Astrocyte of the hippocampus (primary cell): Measurements from ENCODE around the gene HPN.
"Not testable (repeated sequence)": the region's sequence is repeated elsewhere in the genome, so short reads cannot be mapped to it uniquely, and the experiment has no call there.

Experiments used
- DNase-seq: peaks from one replicate; pipeline ENCODE4 v3.0.0; 2011; ENCODE audit warnings: low read depth, low spot score

The HPN gene

GRCh38 chr19:35009424-35010415 lies 31.8 kb upstream of the HPN start:
- no peak for DNase-seq

GRCh38 chr19:35011091-35011689 lies 30.3 kb upstream of the HPN start:
- DNase-seq, result no peak

- no peak for DNase-seq
Observed at GRCh38 chr19:35011737-35012682, 29.5 kb upstream of the HPN start.

GRCh38 chr19:35013041-35013819 lies 28.3 kb upstream of the HPN start:
- DNase-seq, result peak; percentile 86

- DNase-seq, result no peak
Observed at GRCh38 chr19:35013820-35014754, 27.4 kb upstream of the HPN start.

GRCh38 chr19:35014774-35015173 lies 26.7 kb upstream of the HPN start:
- DNase-seq, result not testable (repeated sequence)

- no peak for DNase-seq
Observed at GRCh38 chr19:35015270-35015953, 26.1 kb upstream of the HPN start.

GRCh38 chr19:35015954-35016351 lies 25.6 kb upstream of the HPN start:
- no peak for DNase-seq

GRCh38 chr19:35017507-35017906 lies 24.0 kb upstream of the HPN start:
- no peak for DNase-seq

- no peak for DNase-seq
Observed at GRCh38 chr19:35018379-35018778, 23.1 kb upstream of the HPN start.

GRCh38 chr19:35019144-35019543 lies 22.4 kb upstream of the HPN start:
- DNase-seq, result no peak

GRCh38 chr19:35021016-35021415 lies 20.5 kb upstream of the HPN start:
- no peak for DNase-seq

GRCh38 chr19:35021596-35021995 lies 19.9 kb upstream of the HPN start:
- no peak for DNase-seq

- DNase-seq, result no peak
Observed at GRCh38 chr19:35022460-35022859, 19.1 kb upstream of the HPN start.

- DNase-seq, result no peak
Observed at GRCh38 chr19:35023428-35023827, 18.1 kb upstream of the HPN start.

- no peak for DNase-seq
Observed at GRCh38 chr19:35024095-35024494, 17.4 kb upstream of the HPN start.

GRCh38 chr19:35025969-35026368 lies 15.6 kb upstream of the HPN start:
- no peak for DNase-seq

- DNase-seq, result no peak
Observed at GRCh38 chr19:35026418-35026817, 15.1 kb upstream of the HPN start.

- no peak for DNase-seq
Observed at GRCh38 chr19:35027009-35027408, 14.5 kb upstream of the HPN start.
